Ovary (tissue), 9 donors: ENCODE results near the gene SLC16A14. TPM values are rescaled to one million over a fixed set of nuclear protein-coding genes. Genes with fewer than 3 reads are reported as not detected.

Experiments
- DNase-seq, 5 donors: peaks; one replicate each; pipeline ENCODE4 v3.0.0-alpha.2; 2019 to 2020
- H3K27ac ChIP-seq, 2 donors: fragments of 200-600 bp; one replicate each; pipeline versions ENCODE4 v1.5.1 to v1.8.0; 2019 to 2022
- H3K27me3 ChIP-seq: fragments of 200-600 bp; one replicate; pipeline ENCODE4 v1.8.0; 2022
- H3K36me3 ChIP-seq: fragments of 200-600 bp; sonication (generic); one replicate; pipeline ENCODE4 v1.5.1; 2019
- H3K4me1 ChIP-seq: one replicate; pipeline ENCODE4 v1.8.1; 2013; ENCODE audit warnings: mild to moderate bottlenecking, moderate library complexity; ENCODE audit not compliant: insufficient read depth
- H3K4me3 ChIP-seq: fragments of 200-600 bp; sonication (generic); one replicate; pipeline ENCODE4 v1.5.1; 2017
- H3K9me3 ChIP-seq, 2 donors: fragments of 200-600 bp in 1 of 2; sonication (generic) in 1 of 2; one replicate each; pipeline versions ENCODE4 v1.5.1 to v1.8.1; 2013 to 2019; ENCODE audit warnings: mild to moderate bottlenecking in 1 of 2, moderate library complexity in 1 of 2
- CTCF ChIP-seq, 3 donors: fragments of 450-650 bp in 2 of 3; fragments of 200-600 bp in 1 of 3; IDR thresholded peaks; one replicate each; pipeline versions ENCODE4 v1.5.1 to v1.8.0; 2016 to 2022; ENCODE audit warnings: antibody characterized with exemption in 3 of 3, mild to moderate bottlenecking in 1 of 3
- EP300 ChIP-seq: sonication (generic); formaldehyde crosslinking; IDR thresholded peaks from one replicate; pipeline ENCODE4 v1.6.1; 2017; ENCODE audit warnings: antibody characterized with exemption
- POLR2A ChIP-seq: fragments of 450-650 bp; IDR thresholded peaks from one replicate; pipeline ENCODE4 v1.6.1; 2017; ENCODE audit warnings: antibody characterized with exemption, mild to moderate bottlenecking, moderate library complexity
- WGBS, 3 donors: extraction: QIAGEN DNeasy Blood & Tissue Kit in 1 of 3; methylation state at CpG; one replicate each; pipeline versions ENCODE4 v1.1.5 to v1.1.7; 2013 to 2017; 5-methylcytosine and 5-hydroxymethylcytosine counted together
- intact Hi-C, 4 donors: fragments of 100-400 bp; cut with DNase I; formaldehyde crosslinking; loops; one replicate each; pipeline versions ENCODE4 v1.11.0 to v1.15.1; 2022 to 2023
- polyA plus RNA-seq, 2 donors: library from polyadenylated mRNA; stranded (reverse); fragments of 200-250 nt in 1 of 2; fragments of 350-450 nt in 1 of 2; fragmentation: Illumina TruSeq in 1 of 2; extraction: RNeasy Lipid Tissue Mini Kit (QIAGEN cat#74804) in 1 of 2; gene quantifications; one replicate each; pipeline ENCODE4 v1.2.3, GENCODE V29; 2013 to 2014
- total RNA-seq, 7 donors: library from RNA; depleted of rRNA in 2 of 7; stranded (reverse); fragments of >200 nt in 2 of 7; fragmentation: NEBNext Ultra II Directional in 3 of 7; extraction: Animal tissue kit (Norgen Biotek cat#: 25700) in 3 of 7; gene quantifications; one replicate each; pipeline versions ENCODE4 v1.1.0 to v1.2.4, GENCODE V29; 2016 to 2023
- donor health status: DM: no; HTN: no; CAD: no; lungs with moderate emphysema.
- donor health status: DM: no; HTN: no; CAD: no.
- donor health status: Bipolar disorder and iron deficiency.
- donor health status: DM: yes; HTN: yes; CAD: no.
- donor health status: DM: no; HTN: no; CAD: no.
- donor health status: DM: yes; HTN: yes; CAD: no.

The SLC16A14 gene
- total and polyA plus RNA-seq, 9 donors: 3.4 to 29.8 (median 11.2) TPM

GRCh38 chr2:230008708-230009066 lies 60.0 kb downstream of the SLC16A14 start:
- H3K4me3 ChIP-seq: no peak overlapping the region
- no peaks in the 10 kb centered on the region for H3K27me3 ChIP-seq
- no peaks in the 10 kb centered on the region for H3K36me3 ChIP-seq
- intact Hi-C loops: loop anchor here in 3 of 4 donors (2.0 to 10.0 kb wide), 5 partner anchors 59 to 604 kb away; partner anchors contain the start of gene SLC16A14 (in 1 of the 3)
- TF ChIP-seq EP300 (no peak), POLR2A (no peak), CTCF (IDR thresholded peaks at IDR 0.05) (no peak)
- no peaks in the 10 kb centered on the region for H3K9me3 ChIP-seq
- H3K27ac ChIP-seq: no peak overlapping the region
- no peak for DNase-seq
- WGBS, 3 donors: 91 to 95% (median 93%) methylated on average over 1 of the region's 1 CpG
- H3K4me1 ChIP-seq: peaks cover 10% of the 10 kb centered on the region

- WGBS, 3 donors: 47 to 55% (median 48%) methylated on average over 12 of the region's 12 CpGs
- DNase-seq: peak; percentile 73 to 88 (median 87)
- intact Hi-C loops: loop anchor here in 3 of 4 donors (2.0 to 10.0 kb wide), 5 partner anchors 59 to 604 kb away; partner anchors contain the start of gene SLC16A14 (in 1 of the 3)
- no peaks in the 10 kb centered on the region for H3K27me3 ChIP-seq
- no peak overlapping the region for H3K4me3 ChIP-seq
- no peak overlapping the region for H3K27ac ChIP-seq
- no peaks in the 10 kb centered on the region for H3K36me3 ChIP-seq
- TF ChIP-seq POLR2A: no peak
- TF ChIP-seq CTCF (IDR thresholded peaks at IDR 0.05): peak; percentile 75 to 85 (median 77)
- H3K4me1 ChIP-seq: peaks cover 10% of the 10 kb centered on the region
- no peaks in the 10 kb centered on the region for H3K9me3 ChIP-seq
Observed at GRCh38 chr2:230007931-230008707, 60.6 kb downstream of the SLC16A14 start.

GRCh38 chr2:230000118-230000841 lies 68.4 kb downstream of the SLC16A14 start:
- Histone ChIP-seq H3K27me3 (no peaks in the 10 kb centered on the region), H3K27ac (no peak overlapping the region), H3K9me3 (no peaks in the 10 kb centered on the region), H3K36me3 (no peaks in the 10 kb centered on the region), H3K4me1 (no peaks in the 10 kb centered on the region), H3K4me3 (no peak overlapping the region)
- TF ChIP-seq EP300: no peak
- DNase-seq: no peak
- intact Hi-C loops: loop anchor here in 1 of 4 donors (10.0 kb wide), 1 partner anchor 165 kb away; no protein-coding TSS in a partner anchor
- WGBS, 3 donors: 90 to 93% (median 93%) methylated on average over 6 of the region's 6 CpGs

- WGBS, 3 donors: 88 to 91% (median 90%) methylated on average over 3 of the region's 3 CpGs
- H3K4me1 ChIP-seq: no peaks in the 10 kb centered on the region
- no peak overlapping the region for H3K4me3 ChIP-seq
- H3K9me3 ChIP-seq: no peaks in the 10 kb centered on the region
- intact Hi-C loops: no loop called here
- H3K36me3 ChIP-seq: no peaks in the 10 kb centered on the region
- TF ChIP-seq EP300 (no peak), POLR2A (no peak), CTCF (IDR thresholded peaks at IDR 0.05) (no peak)
- no peak overlapping the region for H3K27ac ChIP-seq
- no peak for DNase-seq
- H3K27me3 ChIP-seq: no peaks in the 10 kb centered on the region
Observed at GRCh38 chr2:229997565-229997964, 71.2 kb downstream of the SLC16A14 start.
